HG03175 (cell line): ENCODE data around the gene CFAP299.
"Not testable (repeated sequence)": the region's sequence is repeated elsewhere in the genome, so short reads cannot be mapped to it uniquely, and the experiment has no call there.

Experiments
- ATAC-seq: cut with Tn5 transposase; IDR thresholded peaks from one replicate; pipeline ENCODE4 v1.9.1; 2021; ENCODE audit warnings: mild to moderate bottlenecking, moderate library complexity; ENCODE audit not compliant: unreplicated experiment

CFAP299 gene

GRCh38 chr4:80335554-80336358 lies at the start of gene CFAP299:
CFAP299 (plus strand) TSS chr4:80335730.
- ATAC-seq: peak; percentile 94

GRCh38 chr4:80286451-80286850 lies 49.1 kb upstream of the CFAP299 start:
- ATAC-seq: no peak

- ATAC-seq: not testable (repeated sequence)
Measured at GRCh38 chr4:80290665-80291064, 44.9 kb upstream of the CFAP299 start.

- no peak for ATAC-seq
Measured at GRCh38 chr4:80294206-80294605, 41.3 kb upstream of the CFAP299 start.

GRCh38 chr4:80295336-80295735 lies 40.2 kb upstream of the CFAP299 start:
- ATAC-seq: no peak

GRCh38 chr4:80295826-80296225 lies 39.7 kb upstream of the CFAP299 start:
- ATAC-seq: no peak

GRCh38 chr4:80301884-80302283 lies 33.6 kb upstream of the CFAP299 start:
- ATAC-seq: no peak

- ATAC-seq: no peak
Measured at GRCh38 chr4:80302616-80303223, 32.8 kb upstream of the CFAP299 start.

- ATAC-seq: no peak
Measured at GRCh38 chr4:80305466-80305865, 30.1 kb upstream of the CFAP299 start.

GRCh38 chr4:80306260-80306659 lies 29.3 kb upstream of the CFAP299 start:
- ATAC-seq: no peak

GRCh38 chr4:80307183-80307735 lies 28.3 kb upstream of the CFAP299 start:
- no peak for ATAC-seq

- ATAC-seq: no peak
Measured at GRCh38 chr4:80307774-80308465, 27.6 kb upstream of the CFAP299 start.

- no peak for ATAC-seq
Measured at GRCh38 chr4:80308466-80308822, 27.1 kb upstream of the CFAP299 start.

- no peak for ATAC-seq
Measured at GRCh38 chr4:80309294-80310004, 26.1 kb upstream of the CFAP299 start.

- no peak for ATAC-seq
Measured at GRCh38 chr4:80311130-80311529, 24.4 kb upstream of the CFAP299 start.

GRCh38 chr4:80312124-80312523 lies 23.4 kb upstream of the CFAP299 start:
- ATAC-seq: no peak

GRCh38 chr4:80313627-80314026 lies 21.9 kb upstream of the CFAP299 start:
- ATAC-seq: no peak

GRCh38 chr4:80315848-80316247 lies 19.7 kb upstream of the CFAP299 start:
- not testable (repeated sequence) for ATAC-seq

GRCh38 chr4:80321341-80321740 lies 14.2 kb upstream of the CFAP299 start:
- ATAC-seq: no peak

- ATAC-seq: no peak
Measured at GRCh38 chr4:80321776-80322175, 13.8 kb upstream of the CFAP299 start.

GRCh38 chr4:80322716-80323115 lies 12.8 kb upstream of the CFAP299 start:
- no peak for ATAC-seq
